Calu3 (cell line): ENCODE results near the gene C19orf73. TPM values are rescaled to one million over a fixed set of nuclear protein-coding genes. Genes with fewer than 3 reads are reported as not detected.

Experiments
- BruUV-seq: library from RNA; stranded (reverse); fragments of 400-500 nt; replicated peaks from 2 replicates; lab custom pipeline; 2021; lab: Mats Ljungman, UMichigan
- CTCF ChIA-PET: fragments of 300-600 bp; sonication (Branson Sonifier 250); formaldehyde crosslinking; loops from one replicate; lab custom pipeline; 2022; ENCODE audit warnings: antibody characterized with exemption; lab: Charles Lee
- DNase-seq: peaks from one replicate; pipeline ENCODE4 v3.0.0; 2022
- H3K27ac Mint-ChIP-seq: one replicate; pipeline ENCODE4 v1.8.0; 2022; ENCODE audit warnings: mixed read lengths; ENCODE audit not compliant: unreplicated experiment
- H3K27me3 Mint-ChIP-seq: one replicate; pipeline ENCODE4 v1.8.0; 2022; ENCODE audit warnings: mixed read lengths; ENCODE audit not compliant: unreplicated experiment
- H3K36me3 Mint-ChIP-seq: one replicate; pipeline ENCODE4 v1.8.0; 2022; ENCODE audit warnings: mild to moderate bottlenecking, moderate library complexity, mixed read lengths; ENCODE audit not compliant: insufficient read depth, unreplicated experiment
- H3K4me1 Mint-ChIP-seq: one replicate; pipeline ENCODE4 v1.8.0; 2022; ENCODE audit warnings: mild to moderate bottlenecking, low read depth, mixed read lengths; ENCODE audit not compliant: unreplicated experiment
- H3K4me3 Mint-ChIP-seq: one replicate; pipeline ENCODE4 v1.8.0; 2022; ENCODE audit warnings: mild to moderate bottlenecking, low read depth, moderate library complexity, mixed read lengths; ENCODE audit not compliant: unreplicated experiment
- H3K9me3 Mint-ChIP-seq: one replicate; pipeline ENCODE4 v1.8.0; 2022; ENCODE audit warnings: low read depth, mixed read lengths; ENCODE audit not compliant: unreplicated experiment
- intact Hi-C: fragments of 100-400 bp; cut with micrococcal nuclease; formaldehyde crosslinking; loops from one replicate; pipeline ENCODE4 v1.10.0; 2022; ENCODE audit not compliant: unreplicated experiment
- total RNA-seq: library from RNA; stranded (reverse); gene quantifications from 2 replicates; pipeline ENCODE4 v1.2.3, GENCODE V29; 2022
- TF ChIP-seq, protein P1 (sequence below): fragments of 200-600 bp; IDR thresholded peaks from one replicate; pipeline ENCODE4 v1.8.0; 2022; ENCODE audit warnings: antibody characterized with exemption; ENCODE audit not compliant: unreplicated experiment

Gene C19orf73
- total RNA-seq, 1 experiment from 2014 or later = 1.9 TPM

DNA sequence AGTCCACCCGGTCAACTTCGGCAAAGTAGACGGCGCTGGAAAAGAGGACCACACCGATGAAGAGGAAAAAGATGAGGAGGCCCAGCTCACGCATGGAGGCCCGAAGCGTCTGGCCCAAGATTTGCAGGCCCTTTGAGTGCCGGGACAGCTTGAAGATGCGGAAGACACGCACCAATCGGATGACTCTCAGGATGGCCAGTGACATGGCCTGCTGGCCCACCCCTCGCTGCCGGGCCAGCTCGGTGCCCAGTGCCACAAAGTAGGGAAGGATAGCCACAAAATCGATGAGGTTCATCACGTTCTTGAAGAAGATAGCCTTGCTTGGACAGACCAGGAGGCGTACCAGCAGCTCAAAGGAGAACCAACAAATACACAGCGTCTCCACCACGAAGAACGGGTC lies 48.5 kb downstream of the C19orf73 start:
- no peak overlapping the region for H3K27ac Mint-ChIP-seq

GRCh38 chr19:49069026-49069425 lies 49.9 kb downstream of the C19orf73 start:
- Mint-ChIP-seq H3K27me3 (peaks cover 80% of the 10 kb centered on the region), H3K4me3 (no peak overlapping the region), H3K36me3 (peaks cover 22% of the 10 kb centered on the region), H3K4me1 (peaks cover 14% of the 10 kb centered on the region), H3K27ac (no peak overlapping the region), H3K9me3 (peaks cover 7% of the 10 kb centered on the region)
- no TSS peak for BruUV-seq
- DNase-seq = no peak
- TF ChIP-seq, protein P1, sequence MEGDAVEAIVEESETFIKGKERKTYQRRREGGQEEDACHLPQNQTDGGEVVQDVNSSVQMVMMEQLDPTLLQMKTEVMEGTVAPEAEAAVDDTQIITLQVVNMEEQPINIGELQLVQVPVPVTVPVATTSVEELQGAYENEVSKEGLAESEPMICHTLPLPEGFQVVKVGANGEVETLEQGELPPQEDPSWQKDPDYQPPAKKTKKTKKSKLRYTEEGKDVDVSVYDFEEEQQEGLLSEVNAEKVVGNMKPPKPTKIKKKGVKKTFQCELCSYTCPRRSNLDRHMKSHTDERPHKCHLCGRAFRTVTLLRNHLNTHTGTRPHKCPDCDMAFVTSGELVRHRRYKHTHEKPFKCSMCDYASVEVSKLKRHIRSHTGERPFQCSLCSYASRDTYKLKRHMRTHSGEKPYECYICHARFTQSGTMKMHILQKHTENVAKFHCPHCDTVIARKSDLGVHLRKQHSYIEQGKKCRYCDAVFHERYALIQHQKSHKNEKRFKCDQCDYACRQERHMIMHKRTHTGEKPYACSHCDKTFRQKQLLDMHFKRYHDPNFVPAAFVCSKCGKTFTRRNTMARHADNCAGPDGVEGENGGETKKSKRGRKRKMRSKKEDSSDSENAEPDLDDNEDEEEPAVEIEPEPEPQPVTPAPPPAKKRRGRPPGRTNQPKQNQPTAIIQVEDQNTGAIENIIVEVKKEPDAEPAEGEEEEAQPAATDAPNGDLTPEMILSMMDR = no peak
- CTCF ChIA-PET = interaction anchor here (0.6 kb wide), 1 partner anchor 188 kb away, joined by 6 read pairs; no protein-coding TSS in a partner anchor
- intact Hi-C loops = no loop called here

More for the DNA sequence above, 48.5 kb downstream of the C19orf73 start:
- peaks cover 7% of the 10 kb centered on the region for H3K9me3 Mint-ChIP-seq
- CTCF ChIA-PET = interaction anchor here (0.6 kb wide), 1 partner anchor 11 kb away, joined by 3 read pairs; no protein-coding TSS in a partner anchor
- TF ChIP-seq, protein P1 = no peak
- DNase-seq = no peak
- peaks cover 22% of the 10 kb centered on the region for H3K36me3 Mint-ChIP-seq
- H3K4me3 Mint-ChIP-seq = no peak overlapping the region
- no TSS peak for BruUV-seq
- H3K4me1 Mint-ChIP-seq = peaks cover 22% of the 10 kb centered on the region
- intact Hi-C loops = no loop called here
- peaks cover 82% of the 10 kb centered on the region for H3K27me3 Mint-ChIP-seq

Other genes starting within 250 kb of the C19orf73 start
- gene PPP1R15A, start 246.7 kb downstream of the C19orf73 start, total RNA-seq = 118 TPM in 2 replicates
- gene TULP2, start 220.4 kb downstream of the C19orf73 start, total RNA-seq = not detected in 2 replicates
- gene NUCB1, start 218.8 kb downstream of the C19orf73 start, total RNA-seq = 162 and 173 TPM in 2 replicates
- gene DHDH, start 185.4 kb downstream of the C19orf73 start, total RNA-seq = 2.1 and 5.3 TPM in 2 replicates
- 141 and 147 TPM in 2 replicates for gene BAX, start 164.3 kb downstream of the C19orf73 start, total RNA-seq
- gene FTL, start 153.8 kb downstream of the C19orf73 start, total RNA-seq = 1,459 and 1,979 TPM in 2 replicates
- gene GYS1, start 125.8 kb downstream of the C19orf73 start, total RNA-seq = 59.6 and 64.7 TPM in 2 replicates
- gene RUVBL2, start 125.3 kb downstream of the C19orf73 start, total RNA-seq = 184 and 199 TPM in 2 replicates
- gene LHB, start 102.1 kb downstream of the C19orf73 start, total RNA-seq = 1.1 TPM in 1 of 2 replicates, not detected in the other
- gene CGB3, start 94.8 kb downstream of the C19orf73 start, total RNA-seq = 1.1 TPM in 1 of 2 replicates, not detected in the other
- 0.52 TPM in 1 of 2 replicates, not detected in the other for gene CGB2, start 87.3 kb downstream of the C19orf73 start, total RNA-seq
- not detected in 2 replicates for gene CGB1, start 82.2 kb downstream of the C19orf73 start, total RNA-seq
- gene CGB5, start 75.3 kb downstream of the C19orf73 start, total RNA-seq = 2.6 and 3.3 TPM in 2 replicates
- 0.54 and 0.56 TPM in 2 replicates for gene CGB8, start 70.0 kb downstream of the C19orf73 start, total RNA-seq
- 0.66 and 1.0 TPM in 2 replicates for gene CGB7, start 61.4 kb downstream of the C19orf73 start, total RNA-seq
- 0.69 and 0.83 TPM in 2 replicates for gene NTF4, start 54.3 kb downstream of the C19orf73 start, total RNA-seq
- not detected in 2 replicates for gene KCNA7, start 46.4 kb downstream of the C19orf73 start, total RNA-seq
- gene SNRNP70, start 33.7 kb downstream of the C19orf73 start, total RNA-seq = 310 and 325 TPM in 2 replicates
- 7.0 and 7.5 TPM in 2 replicates for gene LIN7B, start 4.8 kb downstream of the C19orf73 start, total RNA-seq
- gene PPFIA3, start 401 bp upstream of the C19orf73 start, total RNA-seq = 4.9 and 6.0 TPM in 2 replicates
- not detected in 2 replicates for gene HRC, start 36.3 kb upstream of the C19orf73 start, total RNA-seq
- gene TRPM4, start 38.6 kb upstream of the C19orf73 start, total RNA-seq = 70.0 and 79.9 TPM in 2 replicates
- gene SLC6A16, start 206.0 kb upstream of the C19orf73 start, total RNA-seq = not detected in 2 replicates
- gene CD37, start 216.3 kb upstream of the C19orf73 start, total RNA-seq = not detected in 2 replicates
- 2.4 TPM in 2 replicates for gene TEAD2, start 243.3 kb upstream of the C19orf73 start, total RNA-seq
- gene DKKL1, start 244.7 kb upstream of the C19orf73 start, total RNA-seq = not detected in 2 replicates